ENCODE results near the gene BASP1. TPM values are rescaled to one million over a fixed set of nuclear protein-coding genes. Genes with fewer than 3 reads are reported as not detected.

The BASP1 gene
- total RNA-seq, 2 experiments from 2014 or later, result 0.40 to 0.94 TPM

DNA sequence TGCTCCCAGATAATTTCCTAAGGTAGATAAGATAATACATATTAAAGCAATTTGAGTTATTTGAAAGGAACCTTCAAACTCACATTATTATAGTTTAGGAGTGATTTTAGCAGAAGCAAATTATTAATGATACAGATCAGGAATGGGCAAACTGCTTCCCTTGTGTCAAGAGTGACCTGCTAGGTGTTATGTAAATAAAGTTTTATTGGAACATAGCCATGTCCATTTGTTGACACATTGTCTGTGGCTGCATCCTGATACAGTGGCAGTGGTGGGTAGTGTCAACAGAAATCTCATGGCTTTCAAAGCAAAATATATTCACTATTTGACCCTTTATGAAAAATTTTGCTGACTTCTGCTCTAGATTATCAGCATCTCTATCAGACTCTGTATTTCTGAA is 11.4 kb upstream of the BASP1 start:
- Mint-ChIP-seq H3K36me3 (no peaks in the 10 kb centered on the region), H3K27ac (no peak overlapping the region), H3K4me3 (no peak overlapping the region), H3K4me1 (no peaks in the 10 kb centered on the region), H3K27me3 (no peaks in the 10 kb centered on the region), H3K9me3 (no peaks in the 10 kb centered on the region)
- ATAC-seq (ENCODE audit: low read depth) (no peak), DNase-seq (no peak)
- POLR2A ChIA-PET, result no interaction called here

- POLR2A ChIA-PET, result no interaction called here
- no peaks in the 10 kb centered on the region for H3K9me3 Mint-ChIP-seq
- peaks cover 3% of the 10 kb centered on the region for H3K4me1 Mint-ChIP-seq
- ATAC-seq (ENCODE audit: low read depth) (no peak), DNase-seq (no peak)
- no peak overlapping the region for H3K27ac Mint-ChIP-seq
- H3K36me3 Mint-ChIP-seq, result no peaks in the 10 kb centered on the region
- H3K4me3 Mint-ChIP-seq, result no peak overlapping the region
- peaks cover 30% of the 10 kb centered on the region for H3K27me3 Mint-ChIP-seq
Measured at GRCh38 chr5:17212191-17212590, 5.2 kb upstream of the BASP1 start.

DNA sequence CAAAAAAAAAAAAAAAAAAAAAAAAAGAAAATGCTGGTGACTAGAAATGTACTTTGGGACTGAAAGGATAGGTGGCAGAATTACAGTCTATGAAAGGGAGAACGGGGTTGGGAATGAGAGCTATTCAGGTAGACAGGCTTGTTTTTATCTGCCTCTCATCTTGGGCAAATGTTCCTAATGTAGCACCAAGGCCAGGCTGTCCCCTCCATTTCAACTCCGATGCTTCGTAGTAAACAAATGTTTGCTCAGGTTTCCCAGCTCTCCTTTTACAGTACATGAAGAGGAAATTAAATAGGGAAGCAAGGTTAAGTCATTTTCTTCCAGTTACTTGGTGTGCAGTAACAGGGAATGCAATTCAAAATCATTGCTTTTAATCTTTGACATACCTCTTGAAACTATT is 4.4 kb upstream of the BASP1 start:
- peaks cover 30% of the 10 kb centered on the region for H3K27me3 Mint-ChIP-seq
- H3K27ac Mint-ChIP-seq, result no peak overlapping the region
- H3K9me3 Mint-ChIP-seq, result no peaks in the 10 kb centered on the region
- H3K36me3 Mint-ChIP-seq, result no peaks in the 10 kb centered on the region
- DNase-seq (no peak), ATAC-seq (ENCODE audit: low read depth) (no peak)
- peaks cover 3% of the 10 kb centered on the region for H3K4me1 Mint-ChIP-seq
- POLR2A ChIA-PET, result no interaction called here
- H3K4me3 Mint-ChIP-seq, result no peak overlapping the region

DNA sequence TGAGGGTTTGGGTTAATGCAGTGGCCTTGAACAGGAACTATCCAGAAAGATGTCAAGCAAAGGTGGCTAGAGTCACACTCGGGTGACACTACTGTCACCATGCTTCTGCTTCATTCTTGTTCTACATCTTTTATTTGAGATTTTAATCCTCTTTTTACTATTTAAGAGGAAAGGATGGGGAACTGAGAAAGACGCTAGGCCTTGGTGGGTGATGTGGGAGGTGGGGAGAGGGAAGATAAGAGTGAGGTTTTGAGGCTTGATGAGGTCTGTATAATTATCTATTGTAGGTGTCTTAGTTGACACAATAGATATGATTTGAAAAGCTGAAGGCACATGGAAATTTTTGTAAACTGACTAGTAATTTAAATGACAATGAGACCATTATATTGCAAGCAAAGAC is 3.5 kb upstream of the BASP1 start:
- POLR2A ChIA-PET, result no interaction called here
- Mint-ChIP-seq H3K9me3 (no peaks in the 10 kb centered on the region), H3K4me3 (no peak overlapping the region), H3K27me3 (peaks cover 34% of the 10 kb centered on the region), H3K36me3 (no peaks in the 10 kb centered on the region), H3K4me1 (peaks cover 3% of the 10 kb centered on the region), H3K27ac (no peak overlapping the region)
- DNase-seq (no peak), ATAC-seq (ENCODE audit: low read depth) (no peak)

- ATAC-seq (ENCODE audit: low read depth) (no peak), DNase-seq (no peak)
- Mint-ChIP-seq H3K27me3 (peaks cover 44% of the 10 kb centered on the region), H3K36me3 (no peaks in the 10 kb centered on the region), H3K27ac (no peak overlapping the region), H3K9me3 (no peaks in the 10 kb centered on the region), H3K4me3 (no peak overlapping the region), H3K4me1 (peaks cover 3% of the 10 kb centered on the region)
- POLR2A ChIA-PET, result no interaction called here
Measured at GRCh38 chr5:17214893-17215292, 2.5 kb upstream of the BASP1 start.

DNA sequence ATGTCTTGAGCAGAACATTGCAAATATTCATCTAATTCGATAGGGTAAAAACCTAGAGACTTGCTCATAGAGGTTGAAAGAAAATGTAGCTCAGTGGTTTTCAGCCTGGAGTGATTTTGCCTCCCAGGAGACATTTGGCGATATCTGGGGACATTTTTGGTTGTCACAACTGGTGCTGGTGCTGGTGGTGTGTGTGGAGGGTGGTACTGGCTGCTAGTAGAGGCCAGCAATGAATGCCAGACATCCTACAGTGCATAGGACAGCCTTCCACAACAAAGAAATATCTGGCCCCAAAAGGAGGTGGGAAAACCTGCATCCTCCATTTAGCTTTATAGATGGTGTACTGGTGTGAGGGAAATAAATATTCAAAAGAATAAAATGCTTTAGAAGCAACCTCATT is 2.1 kb upstream of the BASP1 start:
- DNase-seq (no peak), ATAC-seq (ENCODE audit: low read depth) (no peak)
- peaks cover 46% of the 10 kb centered on the region for H3K27me3 Mint-ChIP-seq
- no peak overlapping the region for H3K27ac Mint-ChIP-seq
- no peak overlapping the region for H3K4me3 Mint-ChIP-seq
- POLR2A ChIA-PET, result no interaction called here
- H3K9me3 Mint-ChIP-seq, result no peaks in the 10 kb centered on the region
- H3K4me1 Mint-ChIP-seq, result peaks cover 3% of the 10 kb centered on the region
- H3K36me3 Mint-ChIP-seq, result no peaks in the 10 kb centered on the region

DNA sequence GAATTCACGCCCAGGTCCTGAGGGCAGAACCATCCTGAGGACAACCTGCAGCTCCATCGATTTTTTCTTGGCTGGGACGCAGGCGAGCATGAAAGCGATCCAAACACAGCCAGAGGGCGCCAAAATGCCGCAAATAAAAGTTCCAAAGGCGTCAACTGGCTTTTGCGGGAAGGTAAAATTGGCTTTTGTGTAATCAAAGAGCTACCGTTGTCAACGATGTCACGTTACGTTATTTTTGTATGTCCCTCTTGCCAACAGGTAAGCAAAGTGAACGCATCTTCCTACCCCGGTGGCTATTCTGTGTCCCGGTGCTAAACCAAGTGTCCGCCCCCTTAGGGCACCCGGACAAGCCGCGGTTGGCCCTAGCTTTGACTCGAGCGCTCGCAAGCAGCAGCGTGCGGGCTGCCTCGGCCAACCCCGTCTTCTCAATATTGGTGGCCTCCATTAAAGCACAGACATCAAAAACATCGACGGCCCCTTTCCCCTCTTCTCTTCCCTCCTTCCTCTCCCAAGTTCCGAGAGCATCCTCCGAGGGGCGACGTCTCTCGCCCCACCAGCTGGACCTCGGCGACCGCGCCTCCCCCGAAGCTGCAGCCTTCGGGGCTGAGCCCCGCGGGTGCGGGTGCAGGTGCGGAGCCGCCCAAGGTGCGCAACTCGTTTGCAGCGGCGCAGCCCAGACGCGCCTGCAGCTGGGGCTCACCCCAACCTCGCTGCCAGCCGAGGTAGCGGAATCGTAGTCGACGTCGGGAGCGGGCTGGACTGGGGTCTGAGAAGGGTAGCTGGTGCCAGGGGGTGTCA is 1.1 kb upstream of the BASP1 start:
- DNase-seq, result peak; percentile 52
- peak overlapping the region; percentile 25 for H3K4me3 Mint-ChIP-seq
- H3K9me3 Mint-ChIP-seq, result no peaks in the 10 kb centered on the region
- H3K27ac Mint-ChIP-seq, result no peak overlapping the region
- no peak for ATAC-seq (ENCODE audit: low read depth)
- H3K4me1 Mint-ChIP-seq, result peaks cover 3% of the 10 kb centered on the region
- POLR2A ChIA-PET, result interaction anchor here (0.5 kb wide), 1 partner anchor 264 kb away, joined by 4 read pairs; no protein-coding TSS in a partner anchor
- H3K36me3 Mint-ChIP-seq, result no peaks in the 10 kb centered on the region
- H3K27me3 Mint-ChIP-seq, result peaks cover 48% of the 10 kb centered on the region

DNA sequence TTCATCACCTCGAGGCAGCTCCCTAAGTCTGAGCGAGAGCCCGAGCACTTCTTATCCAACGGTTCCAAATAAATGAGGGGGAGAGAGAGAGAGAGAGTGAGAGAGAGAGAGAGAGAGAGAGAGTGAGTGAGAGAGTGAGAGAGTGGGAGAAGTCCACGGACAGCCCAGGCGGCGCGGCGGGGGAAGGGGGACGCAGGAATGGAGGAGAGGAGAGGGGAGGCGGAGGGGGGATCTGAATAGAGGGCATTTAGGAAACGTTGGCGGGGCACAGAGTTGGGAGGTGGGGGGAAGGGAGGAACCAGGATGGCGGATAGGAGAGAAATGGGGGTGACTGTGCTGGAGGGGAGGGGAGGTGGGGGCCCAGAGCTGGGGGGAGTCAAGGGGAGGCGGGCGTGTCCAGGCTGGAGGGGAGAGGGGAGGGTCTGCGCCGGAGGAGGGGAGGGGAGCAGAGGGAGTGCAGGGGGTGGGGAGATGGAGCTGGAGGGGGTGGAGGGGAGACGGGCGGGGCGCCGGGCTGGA is 398 bp upstream of the BASP1 start:
- ATAC-seq (ENCODE audit: low read depth), result no peak
- DNase-seq, result no peak
- Mint-ChIP-seq H3K27ac (peak overlapping the region; percentile 43), H3K4me1 (peaks cover 3% of the 10 kb centered on the region), H3K9me3 (no peaks in the 10 kb centered on the region), H3K27me3 (peaks cover 49% of the 10 kb centered on the region), H3K36me3 (no peaks in the 10 kb centered on the region), H3K4me3 (peak overlapping the region; percentile 31)
- POLR2A ChIA-PET, result no interaction called here

- peaks cover 47% of the 10 kb centered on the region for H3K27me3 Mint-ChIP-seq
- H3K4me3 Mint-ChIP-seq, result no peak overlapping the region
- POLR2A ChIA-PET, result no interaction called here
- no peaks in the 10 kb centered on the region for H3K9me3 Mint-ChIP-seq
- peaks cover 3% of the 10 kb centered on the region for H3K4me1 Mint-ChIP-seq
- no peaks in the 10 kb centered on the region for H3K36me3 Mint-ChIP-seq
- ATAC-seq (ENCODE audit: low read depth) (no peak), DNase-seq (no peak)
- H3K27ac Mint-ChIP-seq, result no peak overlapping the region
Measured at GRCh38 chr5:17218353-17219005, 1.0 kb downstream of the BASP1 start.

- H3K4me3 Mint-ChIP-seq, result no peak overlapping the region
- no peaks in the 10 kb centered on the region for H3K9me3 Mint-ChIP-seq
- no peak for ATAC-seq (ENCODE audit: low read depth)
- no peaks in the 10 kb centered on the region for H3K36me3 Mint-ChIP-seq
- no peak for DNase-seq
- H3K27me3 Mint-ChIP-seq, result peaks cover 44% of the 10 kb centered on the region
- peaks cover 3% of the 10 kb centered on the region for H3K4me1 Mint-ChIP-seq
- POLR2A ChIA-PET, result no interaction called here
- H3K27ac Mint-ChIP-seq, result no peak overlapping the region
Measured at GRCh38 chr5:17219006-17219422, 1.6 kb downstream of the BASP1 start.

GRCh38 chr5:17219469-17219868 is 2.0 kb downstream of the BASP1 start:
- no peak for DNase-seq
- Mint-ChIP-seq H3K4me1 (peaks cover 3% of the 10 kb centered on the region), H3K36me3 (no peaks in the 10 kb centered on the region), H3K9me3 (no peaks in the 10 kb centered on the region), H3K27me3 (peaks cover 43% of the 10 kb centered on the region), H3K4me3 (no peak overlapping the region), H3K27ac (no peak overlapping the region)
- no peak for ATAC-seq (ENCODE audit: low read depth)
- POLR2A ChIA-PET, result no interaction called here

GRCh38 chr5:17219992-17220391 is 2.6 kb downstream of the BASP1 start:
- Mint-ChIP-seq H3K27ac (no peak overlapping the region), H3K4me3 (no peak overlapping the region), H3K27me3 (peaks cover 39% of the 10 kb centered on the region), H3K4me1 (peaks cover 3% of the 10 kb centered on the region), H3K9me3 (no peaks in the 10 kb centered on the region), H3K36me3 (no peaks in the 10 kb centered on the region)
- POLR2A ChIA-PET, result no interaction called here
- DNase-seq (no peak), ATAC-seq (ENCODE audit: low read depth) (no peak)

GRCh38 chr5:17220469-17220868 is 3.0 kb downstream of the BASP1 start:
- H3K27ac Mint-ChIP-seq, result no peak overlapping the region
- POLR2A ChIA-PET, result no interaction called here
- H3K4me3 Mint-ChIP-seq, result no peak overlapping the region
- no peaks in the 10 kb centered on the region for H3K36me3 Mint-ChIP-seq
- no peak for ATAC-seq (ENCODE audit: low read depth)
- no peaks in the 10 kb centered on the region for H3K9me3 Mint-ChIP-seq
- peaks cover 35% of the 10 kb centered on the region for H3K27me3 Mint-ChIP-seq
- no peak for DNase-seq
- H3K4me1 Mint-ChIP-seq, result peaks cover 3% of the 10 kb centered on the region

All from activated naive CD8-positive, alpha-beta T cell treated with anti-CD3 and anti-CD28 coated beads, Interleukin-2, amount 10 ng/mL, durations not matched to agents 7 days and 5 days (primary cell).